Hematopoietic multipotent progenitor cell treated with erythropoietin and hydrocortisone succinate and interleukin-3 and kit ligand, for 6 days (in vitro differentiated cells): ENCODE measurements around the gene PKD2L1.
A peak's percentile ranks its signal among the peaks of the same experiment; 100 is the strongest.

Experiments
- DNase-seq: peaks from one replicate; pipeline ENCODE4 v3.0.0-alpha.2; 2015

Gene PKD2L1

GRCh38 chr10:100356067-100357017, 26.3 kb upstream of the PKD2L1 start:
- no peak for DNase-seq

- no peak for DNase-seq
These were observed 25.1 kb upstream of the PKD2L1 start for GRCh38 chr10:100355086-100355485.

- no peak for DNase-seq
These were observed 23.9 kb upstream of the PKD2L1 start for GRCh38 chr10:100353770-100354485.

- peak; percentile 31 for DNase-seq
These were observed 21.0 kb upstream of the PKD2L1 start for GRCh38 chr10:100350914-100351485.

GRCh38 chr10:100349672-100350071, 19.6 kb upstream of the PKD2L1 start:
- no peak for DNase-seq

- DNase-seq: no peak
These were observed 19.1 kb upstream of the PKD2L1 start for GRCh38 chr10:100349087-100349486.

GRCh38 chr10:100348389-100348927, 18.4 kb upstream of the PKD2L1 start:
- DNase-seq: no peak

- DNase-seq: peak; percentile 62
These were observed 17.7 kb upstream of the PKD2L1 start for GRCh38 chr10:100347568-100348195.

GRCh38 chr10:100346765-100347567, 16.9 kb upstream of the PKD2L1 start, which contains the start of gene SCD:
TSS of gene SCD (plus strand) at chr10:100347233. CDS start at chr10:100347505, 272 bp downstream.
- DNase-seq: peak; percentile 98

- DNase-seq: peak; percentile 74
These were observed 16.3 kb upstream of the PKD2L1 start for GRCh38 chr10:100346351-100346764.

- no peak for DNase-seq
These were observed 15.7 kb upstream of the PKD2L1 start for GRCh38 chr10:100345570-100346330.

GRCh38 chr10:100344241-100344788, 14.3 kb upstream of the PKD2L1 start:
- DNase-seq: no peak

- DNase-seq: no peak
These were observed 12.6 kb upstream of the PKD2L1 start for GRCh38 chr10:100342627-100342972.

- peak; percentile 89 for DNase-seq
These were observed 12.1 kb upstream of the PKD2L1 start for GRCh38 chr10:100341953-100342626.

- no peak for DNase-seq
These were observed 11.2 kb upstream of the PKD2L1 start for GRCh38 chr10:100340948-100341847.

GRCh38 chr10:100339236-100339635, 9.2 kb upstream of the PKD2L1 start:
- no peak for DNase-seq

GRCh38 chr10:100338434-100339036, 8.5 kb upstream of the PKD2L1 start:
- peak; percentile 86 for DNase-seq

GRCh38 chr10:100334762-100335161, 4.7 kb upstream of the PKD2L1 start:
- DNase-seq: no peak
